Measurements from ENCODE around the gene REEP3.

The REEP3 gene

GRCh38 chr10:63641366-63641765, 120.2 kb downstream of the REEP3 start:
- no peak overlapping the region for H3K4me3 ChIP-seq (ENCODE audit: low read depth, low read length)
- DNase-seq (ENCODE audit: low read depth), result no peak
- TF ChIP-seq, protein P1, sequence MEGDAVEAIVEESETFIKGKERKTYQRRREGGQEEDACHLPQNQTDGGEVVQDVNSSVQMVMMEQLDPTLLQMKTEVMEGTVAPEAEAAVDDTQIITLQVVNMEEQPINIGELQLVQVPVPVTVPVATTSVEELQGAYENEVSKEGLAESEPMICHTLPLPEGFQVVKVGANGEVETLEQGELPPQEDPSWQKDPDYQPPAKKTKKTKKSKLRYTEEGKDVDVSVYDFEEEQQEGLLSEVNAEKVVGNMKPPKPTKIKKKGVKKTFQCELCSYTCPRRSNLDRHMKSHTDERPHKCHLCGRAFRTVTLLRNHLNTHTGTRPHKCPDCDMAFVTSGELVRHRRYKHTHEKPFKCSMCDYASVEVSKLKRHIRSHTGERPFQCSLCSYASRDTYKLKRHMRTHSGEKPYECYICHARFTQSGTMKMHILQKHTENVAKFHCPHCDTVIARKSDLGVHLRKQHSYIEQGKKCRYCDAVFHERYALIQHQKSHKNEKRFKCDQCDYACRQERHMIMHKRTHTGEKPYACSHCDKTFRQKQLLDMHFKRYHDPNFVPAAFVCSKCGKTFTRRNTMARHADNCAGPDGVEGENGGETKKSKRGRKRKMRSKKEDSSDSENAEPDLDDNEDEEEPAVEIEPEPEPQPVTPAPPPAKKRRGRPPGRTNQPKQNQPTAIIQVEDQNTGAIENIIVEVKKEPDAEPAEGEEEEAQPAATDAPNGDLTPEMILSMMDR (IDR thresholded peaks at IDR 0.05; ENCODE audit: low read depth, low read length, missing control alignments), result no peak
- in situ Hi-C loops (cut with HindIII; ENCODE audit: low sequenced_read_pairs), result no loop called here

DNA sequence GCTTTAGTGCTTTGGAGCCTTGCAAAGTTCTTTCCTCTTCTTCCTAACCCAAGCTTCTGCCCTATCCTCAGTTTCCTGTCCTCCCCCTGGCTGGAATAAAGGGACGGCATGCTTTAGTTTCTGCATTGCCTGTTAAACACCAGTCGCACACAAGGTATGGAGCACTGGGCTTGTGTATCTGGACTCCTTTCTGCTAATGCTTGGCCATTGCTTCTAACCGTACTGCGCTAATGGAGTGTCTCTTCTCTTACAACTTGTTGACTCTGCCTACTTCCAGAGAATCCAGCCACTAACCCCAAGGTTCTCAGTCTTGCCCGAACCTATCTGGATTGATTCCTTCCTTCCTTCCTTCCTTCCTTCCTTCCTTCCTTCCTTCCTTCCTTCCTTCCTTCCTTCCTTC, 120.6 kb downstream of the REEP3 start:
- TF ChIP-seq, protein P1 (IDR thresholded peaks at IDR 0.05; ENCODE audit: low read depth, low read length, missing control alignments), result no peak
- DNase-seq (ENCODE audit: low read depth), result no peak
- H3K4me3 ChIP-seq (ENCODE audit: low read depth, low read length), result no peak overlapping the region
- in situ Hi-C loops (cut with HindIII; ENCODE audit: low sequenced_read_pairs), result no loop called here

GRCh38 chr10:63642808-63643207, 121.6 kb downstream of the REEP3 start:
- TF ChIP-seq, protein P1 (IDR thresholded peaks at IDR 0.05; ENCODE audit: low read depth, low read length, missing control alignments), result no peak
- no peak overlapping the region for H3K4me3 ChIP-seq (ENCODE audit: low read depth, low read length)
- DNase-seq (ENCODE audit: low read depth), result no peak
- in situ Hi-C loops (cut with HindIII; ENCODE audit: low sequenced_read_pairs), result no loop called here

DNA sequence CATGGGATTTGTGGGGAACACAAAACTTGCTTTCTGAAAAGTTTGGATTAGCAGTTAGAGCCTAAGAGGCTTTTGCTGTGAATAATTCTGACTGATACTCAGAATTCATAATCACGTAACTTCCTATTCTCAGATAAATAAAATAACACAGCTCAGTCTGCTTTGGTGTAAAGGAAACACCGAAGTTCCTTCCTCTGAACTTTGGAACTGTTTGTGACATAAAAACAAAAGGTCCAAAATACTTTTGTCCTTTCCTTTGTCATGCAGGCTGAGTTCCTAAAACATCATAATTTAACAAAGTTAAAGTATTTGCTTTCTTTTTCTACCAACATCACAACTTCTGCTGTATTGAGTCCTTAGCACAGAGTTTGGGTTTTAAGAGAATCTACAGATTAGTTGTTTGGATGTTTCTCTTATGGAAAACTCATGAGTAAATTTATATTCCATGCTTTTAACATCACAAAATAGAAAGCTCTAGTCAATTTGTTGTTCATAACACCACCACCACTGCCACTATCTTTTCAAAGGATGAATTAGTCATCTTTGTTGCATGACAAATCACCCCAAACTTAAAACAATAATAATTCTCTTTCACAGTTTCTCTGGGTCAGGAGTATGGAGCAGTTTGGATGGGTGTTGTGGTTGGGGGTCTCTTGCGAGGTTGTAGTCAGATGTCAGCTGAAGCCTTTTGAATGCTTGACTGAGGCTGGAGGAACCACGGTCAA, 123.4 kb downstream of the REEP3 start:
- in situ Hi-C loops (cut with HindIII; ENCODE audit: low sequenced_read_pairs), result no loop called here
- TF ChIP-seq, protein P1 (IDR thresholded peaks at IDR 0.05; ENCODE audit: low read depth, low read length, missing control alignments), result no peak
- no peak for DNase-seq (ENCODE audit: low read depth)
- H3K4me3 ChIP-seq (ENCODE audit: low read depth, low read length), result no peak overlapping the region

DNA sequence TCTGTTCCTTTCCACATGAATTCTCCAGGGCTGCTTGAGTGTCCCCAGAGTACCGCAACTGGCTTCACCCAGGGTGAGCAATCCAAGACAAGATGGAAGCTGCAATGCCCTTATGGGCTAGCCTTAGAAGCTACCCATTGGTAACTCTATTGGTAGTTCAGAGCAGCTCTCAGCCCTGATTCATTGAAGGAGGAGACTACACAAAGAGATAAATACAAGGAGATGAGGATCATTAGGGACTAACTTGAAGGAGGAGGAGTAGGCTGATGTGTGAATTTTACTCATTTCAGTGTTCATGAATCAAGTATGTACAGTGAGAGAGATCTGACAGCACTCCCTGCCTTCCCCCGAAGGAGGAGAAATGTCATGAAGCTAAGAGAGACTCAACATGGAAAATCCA, 124.0 kb downstream of the REEP3 start:
- TF ChIP-seq, protein P1 (IDR thresholded peaks at IDR 0.05; ENCODE audit: low read depth, low read length, missing control alignments), result no peak
- H3K4me3 ChIP-seq (ENCODE audit: low read depth, low read length), result no peak overlapping the region
- DNase-seq (ENCODE audit: low read depth), result no peak
- in situ Hi-C loops (cut with HindIII; ENCODE audit: low sequenced_read_pairs), result no loop called here

GRCh38 chr10:63646491-63646890, 125.3 kb downstream of the REEP3 start:
- H3K4me3 ChIP-seq (ENCODE audit: low read depth, low read length), result no peak overlapping the region
- TF ChIP-seq, protein P1 (IDR thresholded peaks at IDR 0.05; ENCODE audit: low read depth, low read length, missing control alignments), result no peak
- no peak for DNase-seq (ENCODE audit: low read depth)
- in situ Hi-C loops (cut with HindIII; ENCODE audit: low sequenced_read_pairs), result no loop called here

Measured in astrocyte of the cerebellum (primary cell).